B cell (primary cell): Measurements from ENCODE around the gene SEC14L5. TPM values are rescaled to one million over a fixed set of nuclear protein-coding genes. Genes with fewer than 3 reads are reported as not detected.

Experiments used
- ATAC-seq: fragments of 200-7000 bp; cut with Tn5 transposase; one replicate; pipeline ENCODE4 v1.10.0; 2021; ENCODE audit warnings: low read depth, mild to moderate bottlenecking, moderate number of reproducible peaks, moderate library complexity
- CTCF ChIA-PET: fragments of 350-600 bp; sonication (Branson Sonifier 250); formaldehyde crosslinking; loops from one replicate; lab custom pipeline; 2021; ENCODE audit warnings: antibody characterized with exemption, inconsistent platforms; lab: Charles Lee
- POLR2A ChIA-PET: fragments of 350-600 bp; sonication (Branson Sonifier 250); formaldehyde crosslinking; loops from one replicate; lab custom pipeline; 2021; ENCODE audit warnings: antibody characterized with exemption; lab: Charles Lee
- DNase-seq: peaks from one replicate; pipeline ENCODE4 v3.0.0; 2013
- H2AFZ ChIP-seq: 2 replicates; pipeline ENCODE4 v1.6.1; 2012; ENCODE audit warnings: mild to moderate bottlenecking, low read depth, low read length; ENCODE audit not compliant: insufficient read depth, poor library complexity, severe bottlenecking
- H3K27ac ChIP-seq, 2 donors: 1 replicate in 1 of 2; 2 replicates in 1 of 2; pipeline ENCODE4 v1.5.1; 2012 to 2013; ENCODE audit warnings: low read length in 2 of 2, mild to moderate bottlenecking in 2 of 2, moderate library complexity in 1 of 2
- H3K27me3 ChIP-seq, 4 experiments: fragments of 200-600 bp in 1 of 4; sonication (generic) in 1 of 4; replicated peaks in 1 of 4; 1 replicate in 2 of 4; 2 replicates in 2 of 4; pipeline versions ENCODE4 v1.6.1 to v1.7.0; 2013 to 2016; ENCODE audit warnings: low read length in 3 of 4, mild to moderate bottlenecking in 2 of 4, mixed read lengths in 1 of 4, moderate library complexity in 1 of 4; ENCODE audit not compliant: insufficient read depth in 4 of 4, control insufficient read depth in 3 of 4; ENCODE audit errors: control extremely low read depth in 1 of 4
- H3K36me3 ChIP-seq, 2 experiments: replicated peaks in 1 of 2; 1 replicate in 1 of 2; 2 replicates in 1 of 2; pipeline versions ENCODE4 v1.6.1 to v1.7.1; 2013; ENCODE audit warnings: low read length in 1 of 2; ENCODE audit not compliant: insufficient read depth in 2 of 2, control insufficient read depth in 1 of 2; ENCODE audit errors: control extremely low read depth in 1 of 2, extremely low read depth in 1 of 2
- H3K4me1 ChIP-seq, 2 donors: fragments of 200-600 bp in 1 of 2; sonication (generic) in 1 of 2; 1 replicate in 1 of 2; 2 replicates in 1 of 2; pipeline versions ENCODE4 v1.5.1 to v1.6.1; 2013 to 2017; ENCODE audit warnings: low read length in 2 of 2; ENCODE audit not compliant: control insufficient read depth in 2 of 2, insufficient read depth in 2 of 2
- H3K4me2 ChIP-seq: replicated peaks from 2 replicates; pipeline ENCODE3; 2012; ENCODE audit warnings: mild to moderate bottlenecking, low read depth, low read length; ENCODE audit not compliant: poor library complexity, severe bottlenecking
- H3K4me3 ChIP-seq, 5 experiments: fragments of 200-600 bp in 1 of 5; sonication (generic) in 1 of 5; 1 replicate in 3 of 5; 2 replicates in 2 of 5; pipeline versions ENCODE4 v1.5.1 to v1.7.0; 2011 to 2016; ENCODE audit warnings: low read length in 4 of 5, mild to moderate bottlenecking in 4 of 5, low read depth in 2 of 5, control low read depth in 1 of 5, moderate library complexity in 1 of 5; ENCODE audit not compliant: insufficient read depth in 1 of 5; ENCODE audit errors: control extremely low read depth in 1 of 5, extremely low read depth in 1 of 5
- H3K79me2 ChIP-seq: fragments of 200-600 bp; sonication (generic); one replicate; pipeline ENCODE4 v1.6.0; 2016; ENCODE audit warnings: low read length; ENCODE audit not compliant: control insufficient read depth, insufficient read depth
- H3K9ac ChIP-seq: fragments of 200-600 bp; sonication (generic); 2 replicates; pipeline ENCODE4 v1.6.1; 2017; ENCODE audit warnings: mild to moderate bottlenecking, low read length, moderate library complexity
- H3K9me3 ChIP-seq, 3 donors: one replicate each; pipeline versions ENCODE4 v1.6.1 to v1.7.1; 2013; ENCODE audit warnings: low read length in 2 of 3; ENCODE audit not compliant: control insufficient read depth in 2 of 3, insufficient read depth in 1 of 3; ENCODE audit errors: control extremely low read depth in 1 of 3
- H4K20me1 ChIP-seq: 2 replicates; pipeline ENCODE4 v1.6.0; 2012; ENCODE audit warnings: mild to moderate bottlenecking, low read length; ENCODE audit not compliant: insufficient read depth, control insufficient read depth, poor library complexity, severe bottlenecking
- H3K27ac Mint-ChIP-seq: one replicate; pipeline ENCODE4 v1.8.0; 2021; ENCODE audit warnings: mixed read lengths
- H3K27me3 Mint-ChIP-seq: one replicate; pipeline ENCODE4 v1.8.0; 2021; ENCODE audit warnings: mixed read lengths
- H3K4me1 Mint-ChIP-seq: one replicate; pipeline ENCODE4 v1.8.0; 2021; ENCODE audit warnings: mixed read lengths
- H3K4me3 Mint-ChIP-seq: one replicate; pipeline ENCODE4 v1.8.0; 2021; ENCODE audit warnings: mixed read lengths
- H3K9me3 Mint-ChIP-seq: one replicate; pipeline ENCODE4 v1.8.0; 2022; ENCODE audit warnings: mixed read lengths; ENCODE audit not compliant: insufficient read depth
- EZH2 ChIP-seq: IDR thresholded peaks from 2 replicates; pipeline ENCODE4 v1.6.1; 2012; ENCODE audit warnings: borderline replicate concordance, low read depth, mild to moderate bottlenecking, moderate library complexity, low read length; ENCODE audit not compliant: insufficient read depth, poor library complexity, severe bottlenecking
- whole genome bisulfite sequencing: methylation state at CpG from one replicate; pipeline ENCODE4 v1.1.5; 2013; ENCODE audit warnings: missing lambda C conversion rate; ENCODE audit not compliant: insufficient coverage; 5-methylcytosine and 5-hydroxymethylcytosine counted together
- intact Hi-C: fragments of 100-400 bp; cut with micrococcal nuclease; formaldehyde crosslinking; loops from one replicate; pipeline ENCODE4 v1.10.0; 2022
- polyA plus RNA-seq: library from polyadenylated mRNA; depleted of rRNA; stranded (reverse); fragments of >200 nt; gene quantifications from 2 replicates; pipeline ENCODE4 v1.2.3, GENCODE V29; 2012
- total RNA-seq, 2 donors: library from RNA; stranded (reverse); fragments of 120-200 nt in 1 of 2; gene quantifications; 1 replicate in 1 of 2; 2 replicates in 1 of 2; pipeline versions ENCODE4 v1.2.3 to v1.2.4, GENCODE V29; 2013 to 2022
- TF ChIP-seq, protein P1 (sequence below): fragments of 200-600 bp; IDR thresholded peaks from one replicate; pipeline ENCODE4 v1.8.0; 2022; ENCODE audit warnings: antibody characterized with exemption, mild to moderate bottlenecking

Gene SEC14L5
- total and polyA plus RNA-seq, 2 donors (not counting 1 experiment from before 2014, with no cell fraction given) = not detected

DNA sequence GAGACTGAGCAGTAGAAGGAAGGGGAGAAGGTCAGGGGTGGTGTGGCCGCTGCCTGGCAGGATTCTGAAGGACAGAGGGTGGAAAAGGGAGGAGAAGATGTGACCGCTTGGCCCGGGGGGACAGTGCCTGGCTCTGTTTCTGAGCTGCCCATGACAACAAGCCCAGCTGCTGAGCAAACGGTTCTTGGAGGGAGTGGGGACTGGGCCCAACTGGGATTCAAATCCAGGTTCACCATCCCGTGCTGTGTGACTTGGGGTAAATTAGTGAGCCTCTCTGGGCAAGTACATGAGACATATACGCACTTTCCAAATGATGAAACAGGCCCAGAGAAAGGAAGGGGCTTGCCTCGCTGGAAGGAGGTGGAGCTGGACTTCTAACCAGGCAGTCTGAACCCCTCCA lies 23.3 kb downstream of the SEC14L5 start:
- Mint-ChIP-seq H3K4me3 (no peak overlapping the region), H3K4me1 (no peaks in the 10 kb centered on the region), H3K9me3 (no peaks in the 10 kb centered on the region), H3K27ac (no peak overlapping the region), H3K27me3 (peaks cover 20% of the 10 kb centered on the region)
- Histone ChIP-seq H3K4me2 (no peak overlapping the region), H4K20me1 (no peaks in the 10 kb centered on the region), H3K4me1 (peaks cover 3 to 5% of the 10 kb centered on the region in 2 donors), H3K9ac (no peak overlapping the region), H3K36me3 (no peaks in the 10 kb centered on the region), H2AFZ (no peak overlapping the region), H3K9me3 (peaks cover 0 to 18% (median 4%) of the 10 kb centered on the region in 3 donors), H3K4me3 (no peak overlapping the region), H3K27me3 (peaks cover 0 to 18% (median 2%) of the 10 kb centered on the region in 4 experiments), H3K79me2 (no peaks in the 10 kb centered on the region), H3K27ac (no peak overlapping the region)
- DNase-seq (no peak), ATAC-seq (no peak)
- CTCF ChIA-PET = no interaction called here
- POLR2A ChIA-PET = no interaction called here
- 93% methylated on average over 6 of the region's 7 CpGs for WGBS
- intact Hi-C loops = no loop called here
- TF ChIP-seq, protein P1, sequence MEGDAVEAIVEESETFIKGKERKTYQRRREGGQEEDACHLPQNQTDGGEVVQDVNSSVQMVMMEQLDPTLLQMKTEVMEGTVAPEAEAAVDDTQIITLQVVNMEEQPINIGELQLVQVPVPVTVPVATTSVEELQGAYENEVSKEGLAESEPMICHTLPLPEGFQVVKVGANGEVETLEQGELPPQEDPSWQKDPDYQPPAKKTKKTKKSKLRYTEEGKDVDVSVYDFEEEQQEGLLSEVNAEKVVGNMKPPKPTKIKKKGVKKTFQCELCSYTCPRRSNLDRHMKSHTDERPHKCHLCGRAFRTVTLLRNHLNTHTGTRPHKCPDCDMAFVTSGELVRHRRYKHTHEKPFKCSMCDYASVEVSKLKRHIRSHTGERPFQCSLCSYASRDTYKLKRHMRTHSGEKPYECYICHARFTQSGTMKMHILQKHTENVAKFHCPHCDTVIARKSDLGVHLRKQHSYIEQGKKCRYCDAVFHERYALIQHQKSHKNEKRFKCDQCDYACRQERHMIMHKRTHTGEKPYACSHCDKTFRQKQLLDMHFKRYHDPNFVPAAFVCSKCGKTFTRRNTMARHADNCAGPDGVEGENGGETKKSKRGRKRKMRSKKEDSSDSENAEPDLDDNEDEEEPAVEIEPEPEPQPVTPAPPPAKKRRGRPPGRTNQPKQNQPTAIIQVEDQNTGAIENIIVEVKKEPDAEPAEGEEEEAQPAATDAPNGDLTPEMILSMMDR = no peak
- no peak for TF ChIP-seq EZH2

- WGBS = 72% methylated on average over 15 of the region's 20 CpGs
- no peaks in the 10 kb centered on the region for H4K20me1 ChIP-seq
- intact Hi-C loops = no loop called here
- Mint-ChIP-seq H3K27ac (no peak overlapping the region), H3K4me3 (no peak overlapping the region), H3K9me3 (no peaks in the 10 kb centered on the region), H3K27me3 (peaks cover 27% of the 10 kb centered on the region), H3K4me1 (no peaks in the 10 kb centered on the region)
- H3K27me3 ChIP-seq = peaks cover 0 to 20% (median 7%) of the 10 kb centered on the region in 4 experiments
- no peaks in the 10 kb centered on the region for H3K4me1 ChIP-seq
- POLR2A ChIA-PET = no interaction called here
- no peaks in the 10 kb centered on the region for H3K36me3 ChIP-seq
- peaks cover 0 to 12% (median 0%) of the 10 kb centered on the region in 3 donors for H3K9me3 ChIP-seq
- CTCF ChIA-PET = no interaction called here
- H3K4me3 ChIP-seq = no peak overlapping the region
- no peak for ATAC-seq
- H3K27ac ChIP-seq = no peak overlapping the region
- H2AFZ ChIP-seq = no peak overlapping the region
- H3K79me2 ChIP-seq = no peaks in the 10 kb centered on the region
- no peak for DNase-seq
- TF ChIP-seq, protein P1 = no peak
- no peak for TF ChIP-seq EZH2
- H3K4me2 ChIP-seq = no peak overlapping the region
- no peak overlapping the region for H3K9ac ChIP-seq
Observed at GRCh38 chr16:4982056-4982867, 24.1 kb downstream of the SEC14L5 start.
